Measurements from ENCODE around the gene BAZ1B.

DNA sequence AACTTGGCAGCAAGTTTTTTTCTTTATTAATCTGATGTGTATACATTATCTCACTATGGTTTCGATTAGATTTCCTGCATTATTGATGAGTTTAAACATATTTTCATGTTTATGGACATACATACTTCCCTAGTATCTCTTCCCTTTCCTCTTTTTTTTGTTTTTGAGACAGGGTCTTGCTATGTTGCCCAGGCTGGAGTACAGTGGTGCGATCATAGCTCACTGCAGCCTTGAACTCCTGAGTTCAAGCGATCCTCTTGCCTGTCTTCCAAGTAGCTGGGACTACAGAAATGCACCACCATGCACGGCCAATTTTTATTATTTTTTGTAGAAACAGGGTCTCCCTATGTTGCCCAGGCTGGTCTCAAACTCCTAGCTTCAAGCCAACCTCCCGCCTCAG lies 18.9 kb downstream of the BAZ1B start:
- TF ChIP-seq CTCF (IDR thresholded peaks at IDR 0.05) (no peak), POLR2A (IDR thresholded peaks at IDR 0.05) (no peak), EP300 (IDR thresholded peaks at IDR 0.05) (no peak), POLR2AphosphoS5 (IDR thresholded peaks at IDR 0.05) (no peak)

All from stomach (tissue), 4 donors.